Tibial nerve (tissue), 3 donors: ENCODE results near the gene OR5M10.

Source experiments
- CTCF ChIP-seq, 5 experiments: fragments of 200-600 bp in 3 of 5; fragments of 450-650 bp in 2 of 5; sonication (generic) in 3 of 5; IDR thresholded peaks; one replicate each; pipeline ENCODE4 v1.5.1; 2016 to 2019; ENCODE audit warnings: antibody characterized with exemption in 5 of 5, mild to moderate bottlenecking in 3 of 5, moderate library complexity in 2 of 5
- POLR2A ChIP-seq, 2 donors: fragments of 450-650 bp; IDR thresholded peaks; one replicate each; pipeline ENCODE4 v1.6.1; 2017; ENCODE audit warnings: antibody characterized with exemption in 2 of 2, mild to moderate bottlenecking in 2 of 2, moderate library complexity in 2 of 2

GRCh38 chr11:56545531-56545930 lies 32.0 kb downstream of the OR5M10 start:
- TF ChIP-seq CTCF (IDR thresholded peaks at IDR 0.05), result no peak
- no peak for TF ChIP-seq POLR2A (IDR thresholded peaks at IDR 0.05)
